K562 (cell line): ENCODE measurements around the gene LYST. TPM values are rescaled to one million over a fixed set of nuclear protein-coding genes. Genes with fewer than 3 reads are reported as not detected.

Source experiments
- MECOM ChIP-seq: fragments of 250-450 bp; sonication (Bioruptor Pico); IDR thresholded peaks from 2 replicates; pipeline ENCODE4 v1.8.0; 2022; ENCODE audit warnings: inconsistent platforms
- ZBTB49 ChIP-seq: sonication (generic); formaldehyde crosslinking; IDR thresholded peaks from 2 replicates; pipeline ENCODE4 v1.8.0; 2022; ENCODE audit warnings: missing genetic modification reagents, mild to moderate bottlenecking, borderline replicate concordance
- ZNF134 ChIP-seq: fragments of 250-450 bp; sonication (Bioruptor Pico); conservative IDR thresholded peaks from 2 replicates; pipeline ENCODE4 v1.4.0; 2020
- polyA plus RNA-seq, 8 experiments: library from polyadenylated mRNA; depleted of rRNA in 4 of 8; stranded (reverse) in 5 of 8; unstranded in 3 of 8; fragments of >200 nt; fragmentation: Nextera tagmentation in 2 of 8; fragmentation: Illumina TruSeq in 1 of 8; extraction: Ambion mirVana in 2 of 8; extraction: Trizol in 1 of 8; gene quantifications; 2 replicates each; pipeline versions ENCODE4 v1.2.1 to v1.2.3, GENCODE V29; 2011 to 2014; ENCODE audit warnings: inconsistent platforms in 1 of 8, missing spikeins in 1 of 8
- total RNA-seq, 7 experiments: library from RNA; depleted of rRNA in 6 of 7; stranded (reverse); fragments of >200 nt in 6 of 7; fragmentation: Illumina TruSeq in 2 of 7; extraction: Trizol in 2 of 7; gene quantifications; 2 replicates each; pipeline versions ENCODE4 v1.2.1 to v1.2.3, GENCODE V29; 2011 to 2021; ENCODE audit warnings: low replicate concordance in 1 of 7
- TF ChIP-seq, protein P1 (sequence below): fragments of 250-450 bp; sonication (Bioruptor Pico); IDR thresholded peaks from 2 replicates; pipeline ENCODE4 v1.4.0; 2020; ENCODE audit warnings: mild to moderate bottlenecking, moderate library complexity, borderline replicate concordance

LYST gene
- total and polyA plus RNA-seq, 9 of the 15 experiments (the other 6 are each of a cell fraction or from before 2014, with no cell fraction given) = 0.73 to 2.4 (median 1.4) TPM

DNA sequence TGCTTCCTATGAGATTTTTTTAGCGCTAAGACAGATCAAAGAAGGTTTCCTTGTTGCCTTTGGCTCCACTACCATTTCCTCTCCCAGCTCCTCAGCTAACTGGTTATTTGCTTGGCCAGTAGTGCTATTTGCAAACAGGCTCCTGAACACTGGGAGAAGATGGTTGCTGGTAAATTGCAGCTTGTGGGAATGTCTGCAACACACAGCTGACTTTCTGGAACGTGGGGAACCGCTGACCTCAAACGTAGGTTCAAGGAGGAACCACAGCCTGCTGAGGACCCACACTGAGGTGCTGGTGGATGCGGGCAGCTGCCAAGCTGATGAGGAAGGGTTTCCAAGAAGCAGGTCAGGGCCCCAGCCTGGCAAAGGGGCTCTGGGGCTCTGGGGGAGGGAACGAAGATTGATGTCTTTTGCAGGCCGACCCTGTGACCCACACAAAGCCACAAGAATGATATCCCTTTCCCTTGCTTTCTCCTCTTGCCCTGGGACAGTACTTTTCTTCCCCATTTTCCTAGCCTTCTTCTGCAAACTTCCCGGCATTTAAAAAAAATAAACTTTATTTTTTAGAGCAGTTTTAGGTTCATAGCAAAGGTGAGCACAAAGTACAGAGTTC, 241.9 kb downstream of the LYST start (continued):
- TF ChIP-seq, protein P1, sequence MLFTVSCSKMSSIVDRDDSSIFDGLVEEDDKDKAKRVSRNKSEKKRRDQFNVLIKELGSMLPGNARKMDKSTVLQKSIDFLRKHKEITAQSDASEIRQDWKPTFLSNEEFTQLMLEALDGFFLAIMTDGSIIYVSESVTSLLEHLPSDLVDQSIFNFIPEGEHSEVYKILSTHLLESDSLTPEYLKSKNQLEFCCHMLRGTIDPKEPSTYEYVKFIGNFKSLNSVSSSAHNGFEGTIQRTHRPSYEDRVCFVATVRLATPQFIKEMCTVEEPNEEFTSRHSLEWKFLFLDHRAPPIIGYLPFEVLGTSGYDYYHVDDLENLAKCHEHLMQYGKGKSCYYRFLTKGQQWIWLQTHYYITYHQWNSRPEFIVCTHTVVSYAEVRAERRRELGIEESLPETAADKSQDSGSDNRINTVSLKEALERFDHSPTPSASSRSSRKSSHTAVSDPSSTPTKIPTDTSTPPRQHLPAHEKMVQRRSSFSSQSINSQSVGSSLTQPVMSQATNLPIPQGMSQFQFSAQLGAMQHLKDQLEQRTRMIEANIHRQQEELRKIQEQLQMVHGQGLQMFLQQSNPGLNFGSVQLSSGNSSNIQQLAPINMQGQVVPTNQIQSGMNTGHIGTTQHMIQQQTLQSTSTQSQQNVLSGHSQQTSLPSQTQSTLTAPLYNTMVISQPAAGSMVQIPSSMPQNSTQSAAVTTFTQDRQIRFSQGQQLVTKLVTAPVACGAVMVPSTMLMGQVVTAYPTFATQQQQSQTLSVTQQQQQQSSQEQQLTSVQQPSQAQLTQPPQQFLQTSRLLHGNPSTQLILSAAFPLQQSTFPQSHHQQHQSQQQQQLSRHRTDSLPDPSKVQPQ (CRISPR knock-in tag) = no peak
- TF ChIP-seq ZBTB49 (CRISPR knock-in tag) (no peak), ZNF134 (no peak), MECOM (CRISPR knock-in tag) (no peak)
